EH (cell line): ENCODE data around the gene TMEM11.
A peak's percentile ranks its signal among the peaks of the same experiment; 100 is the strongest.
"Not testable (repeated sequence)": the region's sequence is repeated elsewhere in the genome, so short reads cannot be mapped to it uniquely, and the experiment has no call there.

Experiments
- DNase-seq: peaks from one replicate; pipeline ENCODE4 v3.0.0-alpha.2; 2015; ENCODE audit warnings: low read depth

TMEM11 gene

DNA sequence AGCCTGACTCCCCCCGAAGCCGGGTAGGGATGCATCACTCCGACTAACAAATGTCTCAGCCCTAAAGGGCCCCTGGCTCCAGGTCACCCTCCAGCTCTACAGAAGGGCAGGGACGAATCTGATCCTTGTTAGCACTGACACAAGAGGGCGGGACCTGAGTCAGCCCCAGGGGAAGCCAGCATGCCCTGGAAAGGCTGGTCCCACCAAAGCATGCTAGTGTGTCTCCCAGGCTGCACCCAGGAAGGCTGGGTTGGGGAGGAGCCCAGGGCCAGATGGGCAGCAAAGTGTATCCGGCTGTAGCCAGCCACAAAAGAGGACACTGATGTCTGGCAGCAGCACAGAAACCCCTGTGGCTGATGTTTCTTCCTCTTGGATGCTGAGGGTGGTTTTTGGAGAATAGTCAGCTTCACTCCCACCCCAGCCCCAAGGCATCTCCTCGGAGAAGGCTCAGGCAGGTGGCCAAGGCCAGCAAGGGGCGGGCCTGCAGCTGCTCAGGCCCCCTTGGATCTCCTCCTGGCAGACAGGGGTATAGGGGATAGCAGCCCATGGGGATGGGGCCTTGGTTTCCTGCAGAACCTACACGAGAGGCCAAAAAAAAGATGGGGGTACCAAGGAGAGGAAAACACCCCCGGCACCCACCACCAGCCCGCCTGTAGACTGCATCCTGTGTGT, 28.2 kb upstream of the TMEM11 start:
- peak; percentile 78 for DNase-seq

- DNase-seq, result no peak
Measured at GRCh38 chr17:21241564-21241963, 27.6 kb upstream of the TMEM11 start.

GRCh38 chr17:21240369-21241055, 26.6 kb upstream of the TMEM11 start:
- no peak for DNase-seq

- DNase-seq, result peak; percentile 44
Measured at GRCh38 chr17:21239680-21240368, 25.9 kb upstream of the TMEM11 start.

DNA sequence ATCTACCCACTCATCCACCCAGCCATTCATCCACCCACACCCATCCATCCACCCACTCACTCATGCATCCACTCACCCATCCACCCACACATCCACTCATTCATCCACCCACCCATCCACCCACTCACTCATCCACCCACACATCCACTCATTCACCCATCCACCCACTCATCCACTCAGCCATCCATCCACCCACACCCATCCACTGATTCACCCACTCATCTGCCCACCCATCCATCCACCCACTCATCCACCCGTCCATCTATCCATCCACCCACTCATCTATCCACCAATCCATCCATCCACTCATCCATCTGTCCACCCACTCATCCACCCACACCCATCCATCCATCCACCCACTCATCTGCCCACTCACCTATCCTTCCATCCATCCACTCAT, 22.0 kb upstream of the TMEM11 start:
- no peak for DNase-seq

DNA sequence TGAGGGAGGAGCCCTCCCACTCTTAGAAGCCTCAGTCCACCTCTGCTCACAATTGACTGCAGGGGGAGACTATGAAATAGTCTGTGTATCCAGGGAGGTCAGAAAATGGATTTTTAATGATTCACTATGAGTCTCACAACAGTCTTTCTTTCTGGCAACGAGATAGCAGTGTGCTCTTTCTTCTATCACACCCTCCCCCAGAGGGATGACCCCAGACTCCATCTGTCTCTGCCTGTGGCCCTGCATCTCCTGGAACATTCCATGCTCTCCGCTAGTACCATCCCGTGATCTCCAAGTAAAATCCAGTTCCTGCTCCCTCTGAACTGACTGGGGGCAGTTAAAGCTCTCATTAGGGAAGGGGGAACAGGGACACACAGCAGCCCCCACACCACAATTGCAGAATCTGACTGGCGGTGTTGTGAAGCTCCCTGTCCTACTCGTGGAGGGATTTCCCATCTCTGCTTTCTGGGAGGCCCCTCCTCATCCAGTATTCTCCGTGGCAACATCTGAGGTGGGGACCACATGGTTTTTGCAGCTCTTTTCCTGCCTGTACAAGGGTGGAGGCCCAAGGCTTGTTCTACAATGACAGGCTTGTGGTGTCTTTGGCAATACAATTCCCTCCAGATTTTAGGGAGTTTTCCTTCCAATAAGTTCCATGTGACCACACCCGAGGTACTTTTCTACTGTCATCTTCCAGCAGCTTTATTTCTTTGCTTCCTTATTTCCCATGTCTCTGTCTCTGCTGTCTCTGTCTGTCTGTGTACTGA, 19.8 kb upstream of the TMEM11 start:
- no peak for DNase-seq

DNA sequence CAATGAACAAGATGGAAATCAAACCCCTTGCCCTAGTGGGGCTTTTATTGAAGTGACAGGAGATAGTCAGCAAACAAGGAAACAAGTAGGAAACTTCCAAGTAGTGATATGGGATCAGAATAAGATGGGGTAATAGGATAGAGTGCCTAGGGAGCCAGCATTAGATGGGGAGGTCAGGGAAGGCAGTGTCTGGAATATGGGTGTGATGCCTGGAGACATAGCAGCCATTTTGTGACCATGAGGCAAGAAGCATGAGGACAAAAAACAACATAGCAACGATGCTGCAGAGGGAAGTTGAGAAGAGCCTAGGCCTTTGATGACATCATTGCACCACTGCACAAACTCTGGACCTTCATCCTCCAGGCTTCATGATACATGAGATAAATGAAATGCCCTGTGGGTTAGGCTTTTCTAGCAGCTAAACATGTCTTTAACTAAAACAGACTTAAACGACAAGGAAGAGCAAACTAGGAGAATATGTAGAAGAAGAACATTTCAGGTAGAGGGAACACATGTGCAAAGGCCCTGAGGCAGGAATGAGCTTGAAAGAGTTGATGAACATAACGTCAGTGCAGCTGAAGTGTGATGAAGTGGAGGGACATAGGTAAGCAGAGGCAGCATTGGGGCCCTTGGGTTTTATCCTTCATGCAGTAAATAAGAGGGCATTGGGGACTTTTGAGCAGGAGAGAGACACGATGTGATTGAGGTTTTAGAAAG, 18.2 kb upstream of the TMEM11 start:
- DNase-seq, result no peak

DNA sequence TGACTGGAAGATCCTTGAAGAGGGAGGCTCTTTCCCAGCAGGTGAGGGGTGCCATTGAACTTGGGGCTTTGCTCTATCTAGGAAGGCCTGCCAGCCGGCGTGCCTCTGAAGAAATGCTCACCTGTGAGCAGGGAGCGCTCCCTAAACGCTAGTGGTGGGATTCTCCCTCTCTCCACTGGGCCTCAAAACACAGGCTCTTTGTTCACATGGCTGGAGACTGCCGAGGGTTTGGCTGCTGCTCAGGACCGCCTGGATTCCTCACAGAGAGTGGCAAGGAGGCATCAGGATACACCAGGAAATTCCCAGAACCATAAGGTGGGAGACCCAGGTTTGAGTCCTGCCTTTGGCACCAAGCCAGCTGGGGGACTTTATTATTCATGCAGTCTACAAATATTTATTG, 17.6 kb upstream of the TMEM11 start:
- no peak for DNase-seq

- DNase-seq, result no peak
Measured at GRCh38 chr17:21228845-21229244, 14.9 kb upstream of the TMEM11 start.

DNA sequence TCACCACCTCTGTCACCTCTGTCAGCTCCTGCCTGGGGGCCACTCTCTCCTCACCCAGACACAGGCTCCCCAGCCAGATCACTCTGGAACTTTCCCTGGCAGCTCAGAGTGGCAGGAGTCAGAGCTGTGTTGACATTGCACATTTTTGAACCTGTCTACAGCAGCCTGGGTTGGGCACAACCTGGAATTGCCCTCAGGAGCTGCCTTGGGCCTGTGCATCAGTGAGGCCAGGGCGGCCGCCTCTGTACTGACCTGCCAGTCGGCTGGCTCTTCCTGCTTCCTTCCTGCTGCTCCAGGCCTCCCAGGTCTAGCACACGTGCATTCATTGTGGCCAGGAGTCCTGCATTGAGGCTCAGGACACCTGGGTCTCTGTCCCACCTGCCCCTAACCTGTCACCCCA, 14.2 kb upstream of the TMEM11 start:
- no peak for DNase-seq

- DNase-seq, result not testable (repeated sequence)
Measured at GRCh38 chr17:21227277-21227676, 13.3 kb upstream of the TMEM11 start.

DNA sequence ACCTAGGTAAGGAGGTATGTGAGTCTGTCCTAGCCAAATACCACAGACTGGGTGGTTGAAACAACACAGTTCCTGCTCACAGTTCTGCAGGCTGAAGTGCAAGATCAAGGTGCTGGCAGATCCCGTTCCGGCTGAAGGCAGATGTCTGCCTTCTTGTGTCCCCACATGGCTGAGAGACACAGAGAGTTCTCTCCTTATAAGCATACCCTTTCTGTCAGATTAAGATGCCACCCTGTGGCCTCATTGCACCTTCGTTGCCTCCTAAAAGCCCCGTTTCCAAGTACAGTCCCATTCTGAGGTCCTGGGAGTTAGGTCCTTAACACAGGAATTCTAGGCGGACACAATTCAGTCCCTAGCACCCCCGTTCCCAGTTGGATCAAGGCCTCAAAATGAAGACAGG, 9.1 kb upstream of the TMEM11 start:
- DNase-seq, result no peak

- DNase-seq, result no peak
Measured at GRCh38 chr17:21218831-21219380, 4.9 kb upstream of the TMEM11 start.

DNA sequence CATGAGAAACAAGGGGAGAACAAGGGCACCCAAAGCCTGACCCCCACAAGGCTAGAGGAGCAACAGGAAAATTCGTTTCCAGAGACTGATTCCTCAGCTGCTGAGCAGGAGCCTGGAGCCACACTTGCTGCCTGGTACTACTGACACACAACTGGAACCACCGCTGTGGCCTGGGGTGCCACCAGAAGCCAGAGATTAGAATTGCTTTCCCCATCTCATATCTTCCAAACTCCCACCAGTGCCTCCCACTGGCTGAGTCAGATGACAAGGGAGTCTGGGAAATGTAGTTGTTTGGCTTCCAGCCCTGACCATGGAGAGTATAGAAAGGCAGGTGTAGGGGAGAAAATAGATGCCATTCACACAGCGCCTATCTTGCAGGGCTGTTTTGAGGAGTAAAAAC, 4.1 kb upstream of the TMEM11 start:
- DNase-seq, result peak; percentile 39

DNA sequence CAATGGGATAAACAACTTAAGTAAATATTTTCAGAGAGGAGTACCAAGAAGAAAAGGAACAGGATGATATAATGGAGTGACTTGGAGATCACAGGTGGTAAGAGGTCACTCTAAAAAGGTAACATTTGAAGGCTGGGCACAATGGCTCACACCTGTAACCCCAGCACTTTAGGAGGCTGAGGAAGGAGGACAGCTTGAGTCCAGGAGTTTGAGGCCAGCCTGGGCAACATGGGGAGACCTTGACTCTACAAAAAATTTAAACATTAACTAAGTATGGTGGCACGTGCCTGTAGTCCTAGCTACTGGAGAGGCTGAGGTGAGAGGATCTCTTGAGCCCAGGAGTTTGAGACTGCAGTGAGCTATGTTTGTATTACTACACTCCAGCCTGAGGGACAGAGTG, 3.4 kb upstream of the TMEM11 start:
- DNase-seq, result no peak

DNA sequence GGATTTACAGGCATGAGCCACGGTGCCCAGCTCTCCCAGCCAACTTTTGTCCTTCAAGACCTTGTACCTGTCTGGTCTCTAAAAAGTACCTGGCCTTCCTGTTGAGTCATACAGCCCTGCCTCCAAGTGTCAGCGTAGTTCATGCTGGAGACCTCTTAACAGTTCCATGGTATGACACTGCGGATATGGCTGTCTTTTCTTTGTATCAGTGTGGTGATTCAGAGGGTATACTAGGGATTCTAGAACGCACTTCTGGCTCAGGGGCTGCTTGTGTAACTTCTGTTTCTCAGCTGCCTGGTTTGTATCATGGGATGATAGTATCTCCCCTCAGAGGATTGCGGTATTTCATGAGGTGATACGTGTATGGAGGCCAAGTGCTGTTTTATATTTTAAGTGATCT, 2.0 kb upstream of the TMEM11 start:
- DNase-seq, result no peak

DNA sequence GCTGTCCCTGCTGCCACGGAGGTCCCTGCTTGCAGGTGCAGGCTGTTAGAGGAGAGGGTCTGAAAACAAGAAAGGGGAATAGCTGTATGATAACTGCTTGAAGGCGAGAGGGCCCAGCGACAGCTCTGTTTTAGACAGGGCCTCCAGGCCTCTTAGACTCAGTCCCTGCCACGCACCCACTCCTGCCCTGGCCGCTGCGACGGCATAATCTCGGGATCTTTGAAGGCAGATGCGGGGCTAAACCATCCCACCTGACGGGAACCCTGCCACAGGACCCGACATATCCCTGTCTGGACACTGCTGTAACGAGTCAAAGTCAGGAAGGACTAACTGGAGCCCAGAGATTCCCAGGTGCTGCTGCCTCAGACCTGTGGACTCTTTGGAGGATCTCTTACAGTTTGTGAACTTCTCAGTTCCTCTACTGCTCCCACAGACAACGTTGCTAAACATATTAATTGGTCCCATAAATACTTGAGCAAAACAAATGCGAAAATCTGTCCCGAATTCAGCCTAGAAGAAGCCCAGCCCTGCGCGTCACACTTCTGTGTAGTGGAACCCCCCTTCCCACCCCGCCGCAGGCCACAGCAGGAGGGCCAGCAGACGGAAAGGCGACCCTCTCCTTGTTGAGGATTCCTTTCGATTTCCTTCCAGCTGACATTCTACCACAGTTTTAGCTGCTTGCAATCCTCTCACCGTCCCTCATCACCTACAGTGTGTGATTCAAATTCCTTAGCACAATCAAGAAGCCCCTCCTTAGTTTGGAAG, 998 bp upstream of the TMEM11 start:
- DNase-seq, result peak; percentile 50

- DNase-seq, result no peak
Measured at GRCh38 chr17:21213638-21214014, 335 bp downstream of the TMEM11 start.

GRCh38 chr17:21212826-21213637, 929 bp downstream of the TMEM11 start:
- DNase-seq, result peak; percentile 27
